Testis (tissue), 2 donors: ENCODE results near the gene ANKRD34B.

Experiments
- POLR2A ChIP-seq: fragments of 450-650 bp; IDR thresholded peaks from one replicate; pipeline ENCODE4 v1.6.1; 2017; ENCODE audit warnings: antibody characterized with exemption, mild to moderate bottlenecking, moderate library complexity
- TF ChIP-seq, protein P1 (sequence below), 3 experiments: fragments of 450-650 bp in 2 of 3; fragments of 200-600 bp in 1 of 3; sonication (generic) in 1 of 3; IDR thresholded peaks; one replicate each; pipeline ENCODE4 v1.5.1; 2016 to 2019; ENCODE audit warnings: antibody characterized with exemption in 3 of 3, mild to moderate bottlenecking in 2 of 3, moderate library complexity in 1 of 3

- TF ChIP-seq, protein P1, sequence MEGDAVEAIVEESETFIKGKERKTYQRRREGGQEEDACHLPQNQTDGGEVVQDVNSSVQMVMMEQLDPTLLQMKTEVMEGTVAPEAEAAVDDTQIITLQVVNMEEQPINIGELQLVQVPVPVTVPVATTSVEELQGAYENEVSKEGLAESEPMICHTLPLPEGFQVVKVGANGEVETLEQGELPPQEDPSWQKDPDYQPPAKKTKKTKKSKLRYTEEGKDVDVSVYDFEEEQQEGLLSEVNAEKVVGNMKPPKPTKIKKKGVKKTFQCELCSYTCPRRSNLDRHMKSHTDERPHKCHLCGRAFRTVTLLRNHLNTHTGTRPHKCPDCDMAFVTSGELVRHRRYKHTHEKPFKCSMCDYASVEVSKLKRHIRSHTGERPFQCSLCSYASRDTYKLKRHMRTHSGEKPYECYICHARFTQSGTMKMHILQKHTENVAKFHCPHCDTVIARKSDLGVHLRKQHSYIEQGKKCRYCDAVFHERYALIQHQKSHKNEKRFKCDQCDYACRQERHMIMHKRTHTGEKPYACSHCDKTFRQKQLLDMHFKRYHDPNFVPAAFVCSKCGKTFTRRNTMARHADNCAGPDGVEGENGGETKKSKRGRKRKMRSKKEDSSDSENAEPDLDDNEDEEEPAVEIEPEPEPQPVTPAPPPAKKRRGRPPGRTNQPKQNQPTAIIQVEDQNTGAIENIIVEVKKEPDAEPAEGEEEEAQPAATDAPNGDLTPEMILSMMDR (IDR thresholded peaks at IDR 0.05), result no peak
- no peak for TF ChIP-seq POLR2A
Measured at GRCh38 chr5:80554646-80555045, 15.4 kb downstream of the ANKRD34B start.
